Endothelial cell of umbilical vein (primary cell): Measurements from ENCODE around the gene MED8.

Experiments used
- CTCF ChIP-seq, 2 donors: IDR thresholded peaks; 1 replicate in 1 of 2; 2 replicates in 1 of 2; pipeline ENCODE4 v1.5.1; 2011; ENCODE audit warnings: low read length in 2 of 2, mild to moderate bottlenecking in 2 of 2, moderate library complexity in 2 of 2, control low read depth in 1 of 2, inconsistent platforms in 1 of 2, low read depth in 1 of 2; ENCODE audit not compliant: insufficient read depth in 1 of 2; ENCODE audit errors: extremely low read depth in 1 of 2
- POLR2AphosphoS5 ChIP-seq: IDR thresholded peaks from 2 replicates; pipeline ENCODE4 v1.6.1; 2012; ENCODE audit warnings: low read depth, mild to moderate bottlenecking, control low read depth, low read length, moderate library complexity; ENCODE audit not compliant: insufficient read depth

GRCh38 chr1:43358746-43359693, 30.6 kb downstream of the MED8 start, which contains the start of gene CDC20:
- no peak for TF ChIP-seq CTCF (IDR thresholded peaks at IDR 0.05; ENCODE audit: extremely low read depth in 1 of 2, insufficient read depth in 1 of 2, low read depth in 1 of 2, low read length in 2 of 2)
- peak; percentile 44 for TF ChIP-seq POLR2AphosphoS5
